ENCODE results near the gene EN2. TPM values are rescaled to one million over a fixed set of nuclear protein-coding genes. Genes with fewer than 3 reads are reported as not detected.

Gene EN2
- total RNA-seq, 1 donor from 2014 or later = not detected

- no peak overlapping the region for H3K4me3 ChIP-seq (ENCODE audit: low read depth, low read length)
- TF ChIP-seq CTCF (conservative IDR thresholded peaks at IDR 0.05; ENCODE audit: low read depth, low read length) = no peak
- no peak for DNase-seq (ENCODE audit: low read depth)
Measured at GRCh38 chr7:155427411-155428038, 30.4 kb upstream of the EN2 start.

- DNase-seq (ENCODE audit: low read depth) = no peak
- no peak for TF ChIP-seq CTCF (conservative IDR thresholded peaks at IDR 0.05; ENCODE audit: low read depth, low read length)
Measured at GRCh38 chr7:155428171-155428834, 29.6 kb upstream of the EN2 start.

GRCh38 chr7:155429651-155430050 lies 28.3 kb upstream of the EN2 start:
- no peak for DNase-seq (ENCODE audit: low read depth)
- no peak overlapping the region for H3K4me3 ChIP-seq (ENCODE audit: low read depth, low read length)
- no peak for TF ChIP-seq CTCF (conservative IDR thresholded peaks at IDR 0.05; ENCODE audit: low read depth, low read length)

More at GRCh38 chr7:155428171-155428834, 29.6 kb upstream of the EN2 start:
- no peak overlapping the region for H3K4me3 ChIP-seq (ENCODE audit: low read depth, low read length)

GRCh38 chr7:155430606-155431005 lies 27.3 kb upstream of the EN2 start:
- no peak for TF ChIP-seq CTCF (conservative IDR thresholded peaks at IDR 0.05; ENCODE audit: low read depth, low read length)
- no peak overlapping the region for H3K4me3 ChIP-seq (ENCODE audit: low read depth, low read length)
- no peak for DNase-seq (ENCODE audit: low read depth)

GRCh38 chr7:155431231-155431630 lies 26.7 kb upstream of the EN2 start:
- no peak for TF ChIP-seq CTCF (conservative IDR thresholded peaks at IDR 0.05; ENCODE audit: low read depth, low read length)
- no peak for DNase-seq (ENCODE audit: low read depth)
- no peak overlapping the region for H3K4me3 ChIP-seq (ENCODE audit: low read depth, low read length)

GRCh38 chr7:155431711-155432110 lies 26.2 kb upstream of the EN2 start:
- DNase-seq (ENCODE audit: low read depth) = no peak
- no peak overlapping the region for H3K4me3 ChIP-seq (ENCODE audit: low read depth, low read length)
- TF ChIP-seq CTCF (conservative IDR thresholded peaks at IDR 0.05; ENCODE audit: low read depth, low read length) = no peak

GRCh38 chr7:155435110-155435509 lies 22.8 kb upstream of the EN2 start:
- H3K4me3 ChIP-seq (ENCODE audit: low read depth, low read length) = no peak overlapping the region
- no peak for TF ChIP-seq CTCF (conservative IDR thresholded peaks at IDR 0.05; ENCODE audit: low read depth, low read length)
- no peak for DNase-seq (ENCODE audit: low read depth)
